MCF 10A (cell line): ENCODE measurements around the gene MITF. TPM values are rescaled to one million over a fixed set of nuclear protein-coding genes. Genes with fewer than 3 reads are reported as not detected.
A peak's percentile ranks its signal among the peaks of the same experiment; 100 is the strongest.

Experiments used
- BruUV-seq: library from RNA; stranded (reverse); fragments of 400-500 nt; replicated peaks from 2 replicates; lab custom pipeline; 2021; lab: Mats Ljungman, UMichigan
- CTCF ChIA-PET: fragments of 300-600 bp; sonication (Branson Sonifier 250); formaldehyde crosslinking; extraction: SDS; loops from one replicate; lab custom pipeline; 2021; ENCODE audit warnings: antibody characterized with exemption, inconsistent platforms; lab: Yijun Ruan, JAX
- POLR2A ChIA-PET: fragments of 300-600, 350-650 bp; sonication (Branson Sonifier 250); formaldehyde crosslinking; extraction: SDS; loops from one replicate; lab custom pipeline; 2020; ENCODE audit warnings: antibody characterized with exemption, inconsistent platforms; lab: Yijun Ruan, JAX
- DNase-seq: peaks from one replicate; pipeline ENCODE4 v3.0.0-alpha.2; 2018; ENCODE audit not compliant: unreplicated experiment
- H3K27ac Mint-ChIP-seq: one replicate; pipeline ENCODE4 v1.8.0; 2022; ENCODE audit warnings: mild to moderate bottlenecking, low read depth, mixed read lengths; ENCODE audit not compliant: unreplicated experiment
- H3K27me3 Mint-ChIP-seq: one replicate; pipeline ENCODE4 v1.8.0; 2022; ENCODE audit warnings: mixed read lengths; ENCODE audit not compliant: insufficient read depth, unreplicated experiment
- H3K36me3 Mint-ChIP-seq: one replicate; pipeline ENCODE4 v1.8.0; 2022; ENCODE audit warnings: mild to moderate bottlenecking, moderate library complexity, mixed read lengths; ENCODE audit not compliant: insufficient read depth, unreplicated experiment
- H3K4me1 Mint-ChIP-seq: one replicate; pipeline ENCODE4 v1.8.0; 2022; ENCODE audit warnings: mixed read lengths; ENCODE audit not compliant: insufficient read depth, unreplicated experiment
- H3K4me3 Mint-ChIP-seq: one replicate; pipeline ENCODE4 v1.8.0; 2022; ENCODE audit warnings: mild to moderate bottlenecking, moderate library complexity, mixed read lengths; ENCODE audit not compliant: unreplicated experiment
- H3K9me3 Mint-ChIP-seq: one replicate; pipeline ENCODE4 v1.8.0; 2022; ENCODE audit warnings: mixed read lengths; ENCODE audit not compliant: unreplicated experiment
- intact Hi-C: fragments of 100-400 bp; cut with micrococcal nuclease; formaldehyde crosslinking; loops from 2 replicates; pipeline ENCODE4 v1.14.1; 2022
- total RNA-seq: library from RNA; stranded (reverse); gene quantifications from 2 replicates; pipeline ENCODE4 v1.2.3, GENCODE V29; 2022
- TF ChIP-seq, protein P1 (sequence below): fragments of 200-600 bp; IDR thresholded peaks from one replicate; pipeline ENCODE4 v1.8.0; 2022; ENCODE audit warnings: antibody characterized with exemption, mild to moderate bottlenecking; ENCODE audit not compliant: unreplicated experiment

Gene MITF
- total RNA-seq, 1 experiment from 2014 or later = 16.1 TPM

DNA sequence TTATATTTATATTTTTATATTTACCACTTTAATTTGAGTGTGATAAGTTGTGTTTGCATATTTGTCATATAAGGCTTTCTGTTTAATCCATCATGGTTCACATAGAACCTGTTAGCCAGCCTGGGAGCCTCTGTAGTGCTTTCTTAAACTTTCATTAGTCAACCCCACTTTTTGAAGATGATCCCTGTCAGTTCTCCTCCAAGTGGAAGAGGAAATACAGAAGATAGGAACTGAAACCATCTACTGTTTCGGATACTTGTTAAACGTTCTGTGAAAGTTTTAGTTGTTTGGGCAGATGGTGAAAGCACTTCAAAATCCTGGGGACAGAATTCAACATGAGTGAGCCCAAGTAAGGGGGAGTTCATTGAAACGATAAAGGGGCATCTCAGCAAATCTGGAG lies 255.7 kb downstream of the MITF start:
- DNase-seq = no peak
- ChIA-PET CTCF (interaction anchor here (0.7 kb wide), 1 partner anchor 9 kb away, joined by 4 read pairs; no protein-coding TSS in a partner anchor), POLR2A (no interaction called here)
- Mint-ChIP-seq H3K27ac (no peak overlapping the region), H3K4me3 (no peak overlapping the region), H3K27me3 (peaks cover 71% of the 10 kb centered on the region), H3K36me3 (no peaks in the 10 kb centered on the region), H3K9me3 (peaks cover 7% of the 10 kb centered on the region), H3K4me1 (peaks cover 13% of the 10 kb centered on the region)
- intact Hi-C loops = no loop called here
- no TSS peak for BruUV-seq
- TF ChIP-seq, protein P1, sequence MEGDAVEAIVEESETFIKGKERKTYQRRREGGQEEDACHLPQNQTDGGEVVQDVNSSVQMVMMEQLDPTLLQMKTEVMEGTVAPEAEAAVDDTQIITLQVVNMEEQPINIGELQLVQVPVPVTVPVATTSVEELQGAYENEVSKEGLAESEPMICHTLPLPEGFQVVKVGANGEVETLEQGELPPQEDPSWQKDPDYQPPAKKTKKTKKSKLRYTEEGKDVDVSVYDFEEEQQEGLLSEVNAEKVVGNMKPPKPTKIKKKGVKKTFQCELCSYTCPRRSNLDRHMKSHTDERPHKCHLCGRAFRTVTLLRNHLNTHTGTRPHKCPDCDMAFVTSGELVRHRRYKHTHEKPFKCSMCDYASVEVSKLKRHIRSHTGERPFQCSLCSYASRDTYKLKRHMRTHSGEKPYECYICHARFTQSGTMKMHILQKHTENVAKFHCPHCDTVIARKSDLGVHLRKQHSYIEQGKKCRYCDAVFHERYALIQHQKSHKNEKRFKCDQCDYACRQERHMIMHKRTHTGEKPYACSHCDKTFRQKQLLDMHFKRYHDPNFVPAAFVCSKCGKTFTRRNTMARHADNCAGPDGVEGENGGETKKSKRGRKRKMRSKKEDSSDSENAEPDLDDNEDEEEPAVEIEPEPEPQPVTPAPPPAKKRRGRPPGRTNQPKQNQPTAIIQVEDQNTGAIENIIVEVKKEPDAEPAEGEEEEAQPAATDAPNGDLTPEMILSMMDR = no peak

DNA sequence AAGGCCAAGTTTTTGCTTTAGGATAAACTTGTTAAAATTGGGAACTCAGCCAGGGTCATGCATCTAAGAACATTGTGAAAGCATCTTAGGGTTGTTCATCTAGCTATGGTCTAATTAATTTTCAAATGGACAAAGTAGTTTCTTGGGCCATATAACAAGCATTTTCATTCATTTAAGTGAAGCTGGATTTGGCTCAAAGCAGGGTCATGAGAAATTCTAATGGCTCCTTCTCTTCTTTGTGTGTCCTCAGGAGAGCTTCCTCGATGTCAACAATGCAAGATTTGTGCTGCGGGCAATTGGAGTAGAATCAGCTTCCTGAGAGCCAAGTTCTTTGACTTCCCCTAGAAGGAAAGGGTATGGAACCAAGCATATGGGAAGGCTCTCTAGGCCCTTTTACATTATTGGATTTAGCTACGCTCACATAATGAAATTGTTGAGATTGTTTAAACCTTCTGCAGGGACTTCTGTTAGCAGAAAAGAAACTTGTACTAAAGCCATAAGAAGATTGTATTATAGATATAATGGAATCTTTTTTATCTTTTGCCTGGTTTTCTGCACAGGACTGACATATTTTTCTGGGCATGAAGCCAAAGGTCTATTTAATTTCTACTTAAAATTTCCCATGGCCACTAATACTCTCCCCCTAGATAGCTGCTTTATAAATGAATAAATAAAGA lies 258.5 kb downstream of the MITF start:
- Mint-ChIP-seq H3K27me3 (peaks cover 69% of the 10 kb centered on the region), H3K9me3 (peaks cover 7% of the 10 kb centered on the region), H3K27ac (no peak overlapping the region), H3K36me3 (no peaks in the 10 kb centered on the region), H3K4me3 (no peak overlapping the region), H3K4me1 (peaks cover 13% of the 10 kb centered on the region)
- DNase-seq = no peak
- ChIA-PET POLR2A (interaction anchor here (0.6 kb wide), 1 partner anchor 15 kb away, joined by 3 read pairs; no protein-coding TSS in a partner anchor), CTCF (interaction anchor here (0.6 kb wide), 2 partner anchors 41 to 917 kb away, joined by 3 to 7 read pairs; no protein-coding TSS in a partner anchor)
- intact Hi-C loops = no loop called here
- BruUV-seq = no TSS peak
- TF ChIP-seq, protein P1 = no peak

DNA sequence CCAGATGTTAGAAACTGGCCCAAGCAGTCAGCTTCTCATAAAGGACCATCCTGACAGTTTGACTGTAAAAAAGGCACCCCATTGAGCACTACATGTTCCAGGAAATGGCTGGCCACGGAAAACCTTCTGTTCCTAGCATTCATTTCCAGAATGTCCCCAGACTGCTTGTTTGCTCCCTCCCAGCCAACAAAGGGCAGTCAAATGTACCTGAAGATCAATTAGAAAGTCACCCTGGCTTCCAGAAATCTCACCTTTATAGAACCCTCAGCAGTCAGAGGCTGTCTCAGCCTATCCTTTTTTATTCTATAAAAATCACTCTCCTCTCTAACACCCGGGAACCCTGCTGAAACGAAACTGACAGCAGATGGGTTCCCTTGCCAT lies 259.5 kb downstream of the MITF start:
- H3K36me3 Mint-ChIP-seq = no peaks in the 10 kb centered on the region
- H3K27me3 Mint-ChIP-seq = peaks cover 59% of the 10 kb centered on the region
- ChIA-PET CTCF (no interaction called here), POLR2A (no interaction called here)
- H3K4me3 Mint-ChIP-seq = peak overlapping the region; percentile 54
- intact Hi-C loops = no loop called here
- no peak for DNase-seq
- peaks cover 7% of the 10 kb centered on the region for H3K9me3 Mint-ChIP-seq
- H3K27ac Mint-ChIP-seq = no peak overlapping the region
- BruUV-seq = no TSS peak
- peaks cover 13% of the 10 kb centered on the region for H3K4me1 Mint-ChIP-seq
- TF ChIP-seq, protein P1 = no peak

DNA sequence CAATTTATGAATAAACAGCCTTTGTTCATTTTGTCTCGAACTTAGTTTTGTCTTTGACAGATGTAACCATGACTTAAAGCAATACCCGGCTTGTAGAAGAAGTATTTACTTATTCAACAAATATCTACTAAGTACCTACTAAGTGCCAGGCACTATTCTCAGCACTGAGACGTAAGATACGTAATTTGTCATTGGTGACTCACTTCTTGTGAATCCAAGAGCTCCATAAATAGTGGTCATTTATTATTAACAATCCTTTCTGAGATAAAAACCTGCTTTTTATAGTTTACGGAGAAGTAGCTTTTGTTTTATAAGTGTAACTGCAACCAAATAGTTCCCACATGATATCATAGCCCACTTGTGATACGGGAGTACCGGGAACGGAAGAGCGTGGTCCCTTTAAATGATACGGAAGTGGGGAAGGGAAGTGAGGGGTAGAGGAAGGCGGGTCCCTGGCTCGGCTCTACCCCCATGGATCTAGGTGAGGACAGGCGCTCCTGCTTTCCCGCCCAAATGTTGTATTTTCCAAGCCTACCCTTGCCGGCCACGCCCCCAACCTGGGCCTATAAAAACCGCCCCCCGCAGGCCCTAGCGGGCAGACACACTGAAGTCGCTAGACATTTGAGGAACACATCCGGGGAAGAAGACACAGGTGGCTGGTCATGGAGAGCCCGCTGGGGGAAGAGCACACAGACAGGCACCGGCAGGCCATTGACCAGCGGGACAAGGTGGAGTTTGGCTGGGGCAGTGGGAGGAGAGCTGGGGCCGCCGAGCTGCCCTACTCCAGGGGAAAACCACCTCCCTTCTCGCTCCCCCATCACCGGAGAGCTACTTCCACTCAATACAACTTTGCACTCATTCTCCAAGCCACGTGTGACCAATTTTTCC lies 260.1 kb downstream of the MITF start, which contains the start of gene SAMMSON:
SAMMSON (plus strand) TSS at position 594 of the 888 bp plus-strand sequence.
- DNase-seq = no peak
- Mint-ChIP-seq H3K4me1 (peaks cover 13% of the 10 kb centered on the region), H3K9me3 (peaks cover 7% of the 10 kb centered on the region), H3K4me3 (peak within 1 kb of the TSS; percentile 54), H3K36me3 (no peaks in the 10 kb centered on the region), H3K27me3 (peaks cover 53% of the 10 kb centered on the region), H3K27ac (no peak within 1 kb of the TSS)
- POLR2A ChIA-PET = no interaction called here
- intact Hi-C loops = no loop called here
- no TSS peak for BruUV-seq
- CTCF ChIA-PET = interaction anchor here (0.7 kb wide), 1 partner anchor 8 kb away, joined by 3 read pairs; no protein-coding TSS in a partner anchor
- TF ChIP-seq, protein P1 = no peak
